Smooth muscle cell (in vitro differentiated cells): ENCODE measurements around the gene ATP10B. TPM values are rescaled to one million over a fixed set of nuclear protein-coding genes. Genes with fewer than 3 reads are reported as not detected.

Source experiments
- DNase-seq: peaks from one replicate; lab custom pipeline; 2025; ENCODE audit not compliant: unreplicated experiment; lab: John Stamatoyannopoulos, UW
- H2AFZ ChIP-seq: fragments of 200-600 bp; sonication (generic); 2 replicates; pipeline ENCODE4 v1.6.0; 2016; ENCODE audit warnings: antibody characterized with exemption, low read depth, mild to moderate bottlenecking
- H3F3A ChIP-seq: fragments of 200-600 bp; sonication (generic); 2 replicates; pipeline ENCODE4 v1.6.0; 2017; ENCODE audit warnings: antibody characterized with exemption, low read depth
- H3K27ac ChIP-seq: fragments of 200-600 bp; sonication (generic); 2 replicates; pipeline ENCODE4 v1.5.1; 2016; ENCODE audit warnings: low read depth, mild to moderate bottlenecking
- H3K27me3 ChIP-seq: fragments of 200-600 bp; sonication (generic); 2 replicates; pipeline ENCODE4 v1.6.1; 2016; ENCODE audit warnings: low read depth, mild to moderate bottlenecking
- H3K36me3 ChIP-seq: fragments of 200-600 bp; sonication (generic); 2 replicates; pipeline ENCODE4 v1.5.1; 2016; ENCODE audit warnings: low read depth
- H3K4me1 ChIP-seq: fragments of 200-600 bp; sonication (generic); 2 replicates; pipeline ENCODE4 v1.5.1; 2016; ENCODE audit warnings: low read depth
- H3K4me2 ChIP-seq: fragments of 200-600 bp; sonication (generic); 2 replicates; pipeline ENCODE4 v1.6.0; 2016; ENCODE audit warnings: mild to moderate bottlenecking
- H3K4me3 ChIP-seq: fragments of 200-600 bp; sonication (generic); 2 replicates; pipeline ENCODE4 v1.5.1; 2016; ENCODE audit warnings: mild to moderate bottlenecking
- H3K79me2 ChIP-seq: fragments of 200-600 bp; sonication (generic); 2 replicates; pipeline ENCODE4 v1.6.0; 2016; ENCODE audit warnings: low read depth, mild to moderate bottlenecking
- H3K9ac ChIP-seq: fragments of 200-600 bp; sonication (generic); 2 replicates; pipeline ENCODE4 v1.6.0; 2016; ENCODE audit warnings: low read depth
- H3K9me3 ChIP-seq: fragments of 200-600 bp; sonication (generic); replicated peaks from 2 replicates; pipeline ENCODE4 v1.5.1; 2016; ENCODE audit warnings: low read depth
- H4K20me1 ChIP-seq: fragments of 200-600 bp; sonication (generic); 2 replicates; pipeline ENCODE4 v1.6.0; 2016; ENCODE audit warnings: low read depth
- WGBS: methylation state at CpG from one replicate; pipeline ENCODE4 v1.1.7; 2016; ENCODE audit warnings: low lambda C conversion rate; 5-methylcytosine and 5-hydroxymethylcytosine counted together
- polyA plus RNA-seq: library from polyadenylated mRNA; unstranded; fragments of >200 nt; fragmentation: Nextera tagmentation; extraction: Ambion mirVana; gene quantifications from 2 replicates; pipeline ENCODE4 v1.2.1, GENCODE V29; 2016
- total RNA-seq: library from RNA; depleted of rRNA; stranded (reverse); fragments of >200 nt; gene quantifications from 2 replicates; pipeline ENCODE4 v1.2.3, GENCODE V29; 2014
- TF ChIP-seq, protein P1 (sequence below): fragments of 200-600 bp; sonication (generic); IDR thresholded peaks from 2 replicates; pipeline ENCODE4 v1.5.1; 2017; ENCODE audit warnings: borderline replicate concordance, mild to moderate bottlenecking, antibody characterized with exemption; ENCODE audit not compliant: insufficient read depth, poor library complexity, severe bottlenecking

The ATP10B gene
- total and polyA plus RNA-seq, 2 experiments from 2014 or later = 0.13 TPM; not detected in 1

DNA sequence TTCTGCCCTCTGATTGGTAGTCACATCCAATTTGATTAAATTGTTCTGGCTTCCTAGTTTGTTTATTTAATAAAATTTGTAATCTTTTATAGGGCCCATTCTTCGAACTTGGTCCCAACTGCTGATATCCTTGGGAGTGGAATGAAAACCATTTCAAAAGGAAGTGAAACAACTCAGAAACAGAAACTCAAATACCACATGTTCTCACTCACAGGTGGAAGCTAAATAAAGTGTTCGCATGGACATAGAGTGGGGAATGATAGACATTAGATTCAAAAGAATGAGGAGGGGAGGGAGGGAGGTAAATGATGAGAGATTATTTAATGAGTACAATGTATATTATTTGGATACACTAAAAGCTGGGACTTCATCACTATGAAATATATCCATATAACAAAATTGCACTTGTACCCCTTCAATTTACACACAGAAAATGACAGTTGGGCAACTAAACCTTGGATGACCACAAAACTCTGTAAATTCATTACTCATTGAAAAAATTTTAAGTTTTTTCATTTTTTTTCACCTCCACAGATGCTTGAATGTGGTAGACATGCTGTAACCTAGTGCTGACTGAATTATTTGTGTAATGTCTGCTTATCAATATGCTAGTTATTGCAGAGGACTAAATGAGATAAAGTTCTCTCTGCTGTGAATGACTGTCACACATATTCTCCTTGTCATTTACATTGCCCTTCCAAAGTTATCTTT lies 16.0 kb downstream of the ATP10B start:
- no peaks in the 10 kb centered on the region for H3K27me3 ChIP-seq
- H3K27ac ChIP-seq = no peak overlapping the region
- TF ChIP-seq, protein P1, sequence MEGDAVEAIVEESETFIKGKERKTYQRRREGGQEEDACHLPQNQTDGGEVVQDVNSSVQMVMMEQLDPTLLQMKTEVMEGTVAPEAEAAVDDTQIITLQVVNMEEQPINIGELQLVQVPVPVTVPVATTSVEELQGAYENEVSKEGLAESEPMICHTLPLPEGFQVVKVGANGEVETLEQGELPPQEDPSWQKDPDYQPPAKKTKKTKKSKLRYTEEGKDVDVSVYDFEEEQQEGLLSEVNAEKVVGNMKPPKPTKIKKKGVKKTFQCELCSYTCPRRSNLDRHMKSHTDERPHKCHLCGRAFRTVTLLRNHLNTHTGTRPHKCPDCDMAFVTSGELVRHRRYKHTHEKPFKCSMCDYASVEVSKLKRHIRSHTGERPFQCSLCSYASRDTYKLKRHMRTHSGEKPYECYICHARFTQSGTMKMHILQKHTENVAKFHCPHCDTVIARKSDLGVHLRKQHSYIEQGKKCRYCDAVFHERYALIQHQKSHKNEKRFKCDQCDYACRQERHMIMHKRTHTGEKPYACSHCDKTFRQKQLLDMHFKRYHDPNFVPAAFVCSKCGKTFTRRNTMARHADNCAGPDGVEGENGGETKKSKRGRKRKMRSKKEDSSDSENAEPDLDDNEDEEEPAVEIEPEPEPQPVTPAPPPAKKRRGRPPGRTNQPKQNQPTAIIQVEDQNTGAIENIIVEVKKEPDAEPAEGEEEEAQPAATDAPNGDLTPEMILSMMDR = no peak
- no peaks in the 10 kb centered on the region for H3K79me2 ChIP-seq
- H3K4me2 ChIP-seq = no peak overlapping the region
- H3K4me3 ChIP-seq = no peak overlapping the region
- WGBS = 88% methylated on average over 2 of the region's 2 CpGs
- H3K4me1 ChIP-seq = no peaks in the 10 kb centered on the region
- H2AFZ ChIP-seq = no peak overlapping the region
- no peak overlapping the region for H3K9ac ChIP-seq
- H3K9me3 ChIP-seq = no peaks in the 10 kb centered on the region
- no peak for DNase-seq
- H4K20me1 ChIP-seq = no peaks in the 10 kb centered on the region
- no peaks in the 10 kb centered on the region for H3F3A ChIP-seq
- no peaks in the 10 kb centered on the region for H3K36me3 ChIP-seq

DNA sequence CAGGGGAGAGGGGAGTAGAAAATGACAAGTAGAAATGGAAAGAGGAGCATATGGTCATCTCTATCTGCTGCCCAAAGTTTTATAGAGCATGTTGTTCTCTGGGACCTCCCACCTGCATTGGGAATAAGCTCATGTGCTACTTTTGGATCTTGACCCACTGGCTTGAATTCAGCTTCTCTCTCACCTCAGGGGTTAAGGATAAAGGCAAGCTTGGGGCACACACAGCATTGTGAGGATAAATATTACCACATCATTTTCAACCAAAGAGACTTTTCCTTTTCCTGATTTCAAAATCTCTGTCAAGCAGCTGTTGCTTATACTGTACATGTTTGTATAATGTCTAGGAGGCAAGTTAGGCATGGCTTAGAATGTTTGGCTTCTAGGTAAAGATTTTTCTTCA lies 16.6 kb downstream of the ATP10B start:
- no peaks in the 10 kb centered on the region for H3K9me3 ChIP-seq
- H3K4me2 ChIP-seq = no peak overlapping the region
- no peaks in the 10 kb centered on the region for H4K20me1 ChIP-seq
- no peak overlapping the region for H3K4me3 ChIP-seq
- no peak for DNase-seq
- H3K4me1 ChIP-seq = no peaks in the 10 kb centered on the region
- TF ChIP-seq, protein P1 = no peak
- H3K27me3 ChIP-seq = no peaks in the 10 kb centered on the region
- H3K79me2 ChIP-seq = no peaks in the 10 kb centered on the region
- H3K27ac ChIP-seq = no peak overlapping the region
- no peaks in the 10 kb centered on the region for H3F3A ChIP-seq
- no peaks in the 10 kb centered on the region for H3K36me3 ChIP-seq
- H3K9ac ChIP-seq = no peak overlapping the region
- no peak overlapping the region for H2AFZ ChIP-seq

DNA sequence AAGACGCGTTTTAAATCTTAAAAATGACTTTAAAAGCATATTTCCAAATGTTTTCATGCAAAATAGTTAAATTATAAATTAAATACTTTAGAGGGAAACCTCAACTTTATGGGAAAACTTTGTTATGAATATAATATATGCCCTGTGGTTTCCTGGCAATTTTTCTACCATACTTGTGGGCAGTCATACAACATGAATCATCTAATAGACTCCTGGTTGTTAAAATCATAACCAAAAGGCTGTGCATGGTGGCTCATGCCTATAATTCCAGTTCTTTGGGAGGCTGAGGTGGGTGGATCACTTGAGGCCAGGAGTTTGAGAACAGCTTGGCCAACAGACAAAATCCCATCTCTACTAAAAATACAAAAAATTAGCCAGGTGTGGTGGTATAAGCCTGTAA lies 18.2 kb downstream of the ATP10B start:
- 90% methylated on average over 2 of the region's 2 CpGs for WGBS
- Histone ChIP-seq H3K4me2 (no peak overlapping the region), H3K27me3 (no peaks in the 10 kb centered on the region), H3K79me2 (no peaks in the 10 kb centered on the region), H4K20me1 (no peaks in the 10 kb centered on the region), H3K9ac (no peak overlapping the region), H3K4me1 (no peaks in the 10 kb centered on the region), H3F3A (no peaks in the 10 kb centered on the region), H3K36me3 (no peaks in the 10 kb centered on the region), H3K4me3 (no peak overlapping the region), H2AFZ (no peak overlapping the region), H3K27ac (no peak overlapping the region), H3K9me3 (no peaks in the 10 kb centered on the region)
- no peak for DNase-seq
- TF ChIP-seq, protein P1 = no peak

DNA sequence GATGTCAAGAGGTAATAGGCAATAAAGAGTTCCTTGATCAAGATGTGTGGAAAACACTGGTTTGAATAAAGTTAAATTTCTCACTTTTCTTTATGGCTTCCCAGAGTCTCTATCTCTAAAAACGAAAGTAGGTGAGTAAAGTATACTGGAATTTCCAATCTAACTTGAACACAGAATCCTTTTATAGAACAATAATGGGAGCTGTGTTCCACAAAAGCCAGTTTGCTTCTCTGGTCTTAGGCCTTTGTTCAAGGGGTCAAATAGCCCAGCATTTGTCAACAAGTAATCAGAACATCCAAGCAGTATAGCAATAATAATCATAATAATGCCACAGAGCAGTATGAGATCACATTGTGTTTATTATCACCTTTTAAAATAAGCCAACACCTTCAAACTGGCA lies 20.2 kb downstream of the ATP10B start:
- no peaks in the 10 kb centered on the region for H4K20me1 ChIP-seq
- H2AFZ ChIP-seq = no peak overlapping the region
- no peaks in the 10 kb centered on the region for H3K4me1 ChIP-seq
- 66% methylated on average over 1 of the region's 1 CpG for WGBS
- no peak overlapping the region for H3K27ac ChIP-seq
- no peaks in the 10 kb centered on the region for H3K27me3 ChIP-seq
- H3F3A ChIP-seq = no peaks in the 10 kb centered on the region
- H3K9ac ChIP-seq = no peak overlapping the region
- H3K79me2 ChIP-seq = no peaks in the 10 kb centered on the region
- TF ChIP-seq, protein P1 = no peak
- no peaks in the 10 kb centered on the region for H3K36me3 ChIP-seq
- H3K9me3 ChIP-seq = no peaks in the 10 kb centered on the region
- H3K4me2 ChIP-seq = no peak overlapping the region
- no peak for DNase-seq
- no peak overlapping the region for H3K4me3 ChIP-seq
